HepG2 (cell line): ENCODE results near the gene C14orf132. TPM values are rescaled to one million over a fixed set of nuclear protein-coding genes. Genes with fewer than 3 reads are reported as not detected.

Source experiments
- ATAC-seq: fragments of 200-7000 bp; cut with Tn5 transposase; 3 replicates; pipeline ENCODE4 v1.9.1; 2020; ENCODE audit warnings: mild to moderate bottlenecking, moderate library complexity
- BruUV-seq: library from RNA; stranded (reverse); fragments of 400-500 nt; replicated peaks from 2 replicates; lab custom pipeline; 2021; lab: Mats Ljungman, UMichigan
- CTCF ChIA-PET: fragments of 300-600 bp; formaldehyde crosslinking; extraction: SDS; loops from one replicate; lab custom pipeline; 2021; ENCODE audit warnings: low total read pairs, inconsistent platforms, low intra/inter-chr PET ratio; lab: Yijun Ruan, JAX
- POLR2A ChIA-PET: fragments of 350-600 bp; sonication (Branson Sonifier 250); formaldehyde crosslinking; loops from one replicate; lab custom pipeline; 2020; ENCODE audit warnings: antibody characterized with exemption, inconsistent platforms; lab: Yijun Ruan, JAX
- DNase-seq: peaks from one replicate; pipeline ENCODE4 v3.0.0-alpha.2; 2015; ENCODE audit warnings: low spot score
- FAIRE-seq: peaks from 3 replicates; lab custom pipeline; 2011; peaks lifted over from hg19 to GRCh38; lab: Jason Lieb, UNC
- H2AFZ ChIP-seq: one replicate; pipeline ENCODE4 v1.6.1; 2011; ENCODE audit warnings: low read length, inconsistent platforms
- H3K27ac ChIP-seq: fragments of 300-600 bp; 3 replicates; pipeline ENCODE4 v1.8.0; 2011; ENCODE audit warnings: mixed run types, mild to moderate bottlenecking, mixed read lengths, low read length, inconsistent platforms; ENCODE audit not compliant: insufficient read depth; ENCODE audit errors: extremely low read length
- H3K27me3 ChIP-seq, 2 experiments: fragments of 200-600 bp in 1 of 2; 2 replicates in 1 of 2; 3 replicates in 1 of 2; pipeline versions ENCODE4 v1.6.0 to v1.8.0; 2011; ENCODE audit warnings: low read length in 2 of 2, mild to moderate bottlenecking in 2 of 2, moderate library complexity in 2 of 2, inconsistent platforms in 1 of 2; ENCODE audit not compliant: insufficient read depth in 2 of 2, control insufficient read depth in 1 of 2
- H3K36me3 ChIP-seq, 2 experiments: fragments of 200-600 bp in 1 of 2; replicated peaks in 1 of 2; 2 replicates in 1 of 2; 3 replicates in 1 of 2; pipeline versions ENCODE4 v1.5.1 to v1.8.0; 2011; ENCODE audit warnings: low read length in 2 of 2, inconsistent platforms in 1 of 2; ENCODE audit not compliant: insufficient read depth in 2 of 2, control insufficient read depth in 1 of 2
- H3K4me1 ChIP-seq: 2 replicates; pipeline ENCODE4 v1.5.1; 2012; ENCODE audit warnings: low read length, inconsistent platforms; ENCODE audit not compliant: insufficient read depth
- H3K4me2 ChIP-seq: 2 replicates; pipeline ENCODE4 v1.6.0; 2011; ENCODE audit warnings: low read depth, low read length, inconsistent platforms
- H3K4me3 ChIP-seq, 3 experiments: fragments of 200-600 bp in 1 of 3; sonication (generic), shearing (Covaris generic) in 1 of 3; replicated peaks in 1 of 3; 2 replicates each; pipeline ENCODE4 v1.5.1; 2011 to 2016; ENCODE audit warnings: low read length in 3 of 3, inconsistent platforms in 2 of 3, low read depth in 2 of 3, mild to moderate bottlenecking in 2 of 3, control low read depth in 1 of 3, mixed read lengths in 1 of 3; ENCODE audit not compliant: insufficient read depth in 1 of 3
- H3K79me2 ChIP-seq: one replicate; pipeline ENCODE4 v1.6.1; 2011; ENCODE audit warnings: low read length, inconsistent platforms; ENCODE audit not compliant: insufficient read depth
- H3K9ac ChIP-seq: 2 replicates; pipeline ENCODE4 v1.6.0; 2011; ENCODE audit warnings: mild to moderate bottlenecking, low read depth, low read length, inconsistent platforms; ENCODE audit not compliant: insufficient read depth
- H3K9me3 ChIP-seq: 2 replicates; pipeline ENCODE4 v1.5.1; 2012; ENCODE audit warnings: mild to moderate bottlenecking, low read length
- H4K20me1 ChIP-seq: 2 replicates; pipeline ENCODE4 v1.6.0; 2011; ENCODE audit warnings: inconsistent platforms, mild to moderate bottlenecking, low read length, moderate library complexity; ENCODE audit not compliant: insufficient read depth
- JUNB ChIP-seq: sonication (generic); formaldehyde crosslinking; IDR thresholded peaks from 2 replicates; pipeline ENCODE4 v1.8.0; 2022; ENCODE audit warnings: missing genetic modification reagents, mild to moderate bottlenecking, borderline replicate concordance
- MLXIP ChIP-seq: sonication (generic); formaldehyde crosslinking; IDR thresholded peaks from 2 replicates; pipeline ENCODE4 v1.9.0; 2021; ENCODE audit warnings: missing genetic modification reagents, borderline replicate concordance
- MNT ChIP-seq: fragments of 450-650 bp; IDR thresholded peaks from 2 replicates; pipeline ENCODE4 v1.6.1; 2016
- MXI1 ChIP-seq: IDR thresholded peaks from 3 replicates; pipeline ENCODE4 v1.6.1; 2012; ENCODE audit warnings: low read depth, low read length, inconsistent platforms, borderline replicate concordance
- MYC ChIP-seq: sonication (generic); formaldehyde crosslinking; IDR thresholded peaks from 2 replicates; pipeline ENCODE4 v1.9.0; 2021; ENCODE audit warnings: missing genetic modification reagents, borderline replicate concordance
- RBM22 ChIP-seq: fragments of 200-400 bp; formaldehyde crosslinking; optimal IDR thresholded peaks from 2 replicates; pipeline ENCODE3; 2017; ENCODE audit warnings: mild to moderate bottlenecking, low read length, moderate library complexity
- SKIL ChIP-seq: sonication (generic); formaldehyde crosslinking; IDR thresholded peaks from 2 replicates; pipeline ENCODE4 v1.8.0; 2022; ENCODE audit warnings: missing genetic modification reagents, mild to moderate bottlenecking, moderate library complexity, borderline replicate concordance
- SOX13 ChIP-seq, 3 experiments: fragments of 450-650 bp in 1 of 3; sonication (generic) in 1 of 3; formaldehyde crosslinking in 1 of 3; IDR thresholded peaks in 2 of 3; conservative IDR thresholded peaks in 1 of 3; 2 replicates each; pipeline versions ENCODE4 v1.5.0 to v1.6.1; 2016 to 2020; ENCODE audit warnings: antibody characterized with exemption in 1 of 3, mild to moderate bottlenecking in 1 of 3, missing compliant biosample characterization in 1 of 3, missing genetic modification reagents in 1 of 3, moderate library complexity in 1 of 3
- TBX3 ChIP-seq: fragments of 450-650 bp; IDR thresholded peaks from 2 replicates; pipeline ENCODE4 v1.6.1; 2017; ENCODE audit warnings: antibody characterized with exemption, mild to moderate bottlenecking, inconsistent platforms, borderline replicate concordance
- ZNF34 ChIP-seq: sonication (generic); formaldehyde crosslinking; IDR thresholded peaks from 2 replicates; pipeline ENCODE4 v1.4.0; 2020; ENCODE audit warnings: mild to moderate bottlenecking, missing genetic modification reagents, borderline replicate concordance
- ZNF607 ChIP-seq: sonication (generic); formaldehyde crosslinking; IDR thresholded peaks from 2 replicates; pipeline ENCODE4 v1.5.1; 2020; ENCODE audit warnings: missing genetic modification reagents, mild to moderate bottlenecking, borderline replicate concordance
- ZZZ3 ChIP-seq: sonication (generic); formaldehyde crosslinking; IDR thresholded peaks from 2 replicates; pipeline ENCODE4 v1.4.0; 2020; ENCODE audit warnings: missing genetic modification reagents, mild to moderate bottlenecking, borderline replicate concordance
- WGBS: methylation state at CpG from one replicate; pipeline ENCODE4 v1.1.6; 2017; ENCODE audit warnings: low lambda C conversion rate; 5-methylcytosine and 5-hydroxymethylcytosine counted together
- in situ Hi-C: cut with HindIII; loops from 2 replicates; pipeline ENCODE4 v1.10.0; 2017; ENCODE audit warnings: low pct_unique_long_range_greater_than_20kb; ENCODE audit not compliant: extremely low pct_ligation_motif_present
- intact Hi-C: fragments of 100-400 bp; cut with micrococcal nuclease; formaldehyde crosslinking; loops from one replicate; pipeline ENCODE4 v1.10.0; 2022; ENCODE audit not compliant: unreplicated experiment
- polyA plus RNA-seq, 8 experiments: library from polyadenylated mRNA; depleted of rRNA in 3 of 8; stranded (reverse) in 7 of 8; unstranded in 1 of 8; fragments of >200 nt; fragmentation: Illumina TruSeq in 4 of 8; extraction: Trizol in 4 of 8; gene quantifications; 2 replicates each; pipeline versions ENCODE4 v1.2.1 to v1.2.3, GENCODE V29; 2011 to 2016; ENCODE audit warnings: low read depth in 4 of 8, missing spikeins in 1 of 8, mixed read lengths in 1 of 8; ENCODE audit not compliant: insufficient read depth in 1 of 8
- total RNA-seq, 5 experiments: library from RNA; depleted of rRNA; stranded (reverse); fragments of >200 nt; fragmentation: Illumina TruSeq; extraction: Trizol; gene quantifications; 2 replicates each; pipeline ENCODE4 v1.2.3, GENCODE V29; 2016; ENCODE audit warnings: low read depth in 1 of 5
- TF ChIP-seq, protein P1 (sequence below): sonication (generic); formaldehyde crosslinking; IDR thresholded peaks from 2 replicates; pipeline ENCODE4 v1.5.1; 2020; ENCODE audit warnings: missing genetic modification reagents, mild to moderate bottlenecking, borderline replicate concordance

C14orf132 gene
- total and polyA plus RNA-seq, 2 of the 13 experiments (the other 11 are each of a cell fraction or from before 2014, with no cell fraction given), result 0.13 to 0.15 TPM

DNA sequence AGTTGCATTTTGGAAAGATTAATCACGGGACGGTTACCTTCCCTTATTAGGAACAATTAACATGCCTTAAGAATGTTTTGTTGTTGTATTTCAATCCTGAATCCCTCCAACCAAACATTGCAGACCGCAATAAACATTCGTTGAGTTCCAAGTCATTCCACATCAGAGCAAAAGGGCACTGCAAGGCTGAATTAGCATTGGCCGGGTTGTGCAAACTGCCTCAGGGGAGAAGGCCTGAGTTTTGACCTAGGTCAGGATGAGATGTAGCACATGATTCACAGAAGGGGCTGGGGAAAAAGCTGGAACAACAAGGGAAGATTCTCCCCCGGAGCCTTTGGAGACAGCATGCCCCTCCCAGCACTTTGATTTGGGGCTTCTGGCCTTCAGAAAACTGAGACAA is 83.3 kb downstream of the C14orf132 start (continued):
- TF ChIP-seq RBM22, result no peak
- no peak for TF ChIP-seq ZNF607
- no peak for TF ChIP-seq MXI1
- no peak for TF ChIP-seq MLXIP (CRISPR knock-in tag)
- no peak for TF ChIP-seq SOX13 (IDR thresholded peaks at IDR 0.05)
- no peak for TF ChIP-seq SOX13 (CRISPR knock-in tag; conservative IDR thresholded peaks at IDR 0.05 in 1 of 2, IDR thresholded peaks at IDR 0.05 in 1 of 2)
- TF ChIP-seq SKIL (CRISPR knock-in tag), result no peak
- TF ChIP-seq ZNF34 (CRISPR knock-in tag), result no peak

DNA sequence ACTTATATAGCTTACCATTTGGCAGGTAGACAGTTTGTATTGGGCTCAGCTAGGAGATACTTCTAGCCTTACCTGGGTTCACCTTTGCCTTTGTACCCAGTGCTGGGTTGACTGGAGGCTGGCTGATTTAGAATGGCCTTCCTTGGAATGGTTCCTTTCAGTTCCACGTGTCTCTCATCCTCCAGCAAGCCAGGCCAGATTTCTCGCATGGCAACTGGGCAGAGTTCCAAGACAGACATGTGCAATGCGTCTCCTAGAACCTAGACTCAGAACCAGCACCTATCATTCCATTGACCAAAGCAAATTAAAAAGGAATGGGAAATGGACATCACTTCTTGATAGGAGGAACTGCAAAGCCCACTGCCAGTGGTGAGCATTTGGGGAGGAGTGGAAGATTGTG is 86.4 kb downstream of the C14orf132 start:
- Histone ChIP-seq H4K20me1 (no peaks in the 10 kb centered on the region), H2AFZ (no peak overlapping the region)
- TF ChIP-seq, protein P1, sequence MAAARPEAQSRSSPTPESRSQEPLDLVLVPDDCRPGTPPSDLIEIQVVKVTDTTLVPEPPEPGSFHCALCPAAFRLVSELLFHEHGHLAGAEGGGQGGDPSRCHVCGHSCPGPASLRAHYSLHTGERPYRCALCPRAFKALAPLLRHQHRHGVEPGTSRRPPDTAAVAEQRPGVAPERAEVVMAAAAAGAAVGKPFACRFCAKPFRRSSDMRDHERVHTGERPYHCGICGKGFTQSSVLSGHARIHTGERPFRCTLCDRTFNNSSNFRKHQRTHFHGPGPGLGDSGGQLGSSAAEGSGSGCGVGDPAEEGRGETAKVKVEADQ (CRISPR knock-in tag), result no peak
- TF ChIP-seq MYC (CRISPR knock-in tag), result no peak
- TF ChIP-seq ZZZ3 (CRISPR knock-in tag), result no peak
- no peak for TF ChIP-seq JUNB (CRISPR knock-in tag)
- TF ChIP-seq MNT, result peak; percentile 19; the same call in 1 of the 2 replicates
- TF ChIP-seq TBX3, result no peak
- TF ChIP-seq, all 625 proteins: peak for 1
- BruUV-seq, result no TSS peak
- FAIRE-seq (no peak), DNase-seq (no peak), ATAC-seq (no peak)
- Histone ChIP-seq H3K79me2 (no peaks in the 10 kb centered on the region), H3K4me3 (no peak overlapping the region), H3K27me3 (no peaks in the 10 kb centered on the region), H3K4me2 (no peak overlapping the region), H3K36me3 (no peaks in the 10 kb centered on the region), H3K9me3 (no peaks in the 10 kb centered on the region), H3K9ac (no peak overlapping the region), H3K27ac (no peak overlapping the region), H3K4me1 (no peaks in the 10 kb centered on the region)
- in situ Hi-C loops (no loop called here), intact Hi-C loops (no loop called here)
- CTCF ChIA-PET, result no interaction called here
- POLR2A ChIA-PET, result no interaction called here
- 30% methylated on average over 3 of the region's 3 CpGs for WGBS
